ENCODE results near the gene EGLN3.
"Not testable (repeated sequence)": the region's sequence is repeated elsewhere in the genome, so short reads cannot be mapped to it uniquely, and the experiment has no call there.

The EGLN3 gene

GRCh38 chr14:33987565-33988080 lies 36.7 kb upstream of the EGLN3 start:
- no peak overlapping the region for H3K4me3 ChIP-seq
- TF ChIP-seq FOXP2 (optimal IDR thresholded peaks at IDR 0.05; ENCODE audit: control extremely low read depth, extremely low read length, insufficient read depth) (no peak), EZH2 (IDR thresholded peaks at IDR 0.05) (no peak), POLR2AphosphoS5 (IDR thresholded peaks at IDR 0.05; ENCODE audit: borderline replicate concordance, low read depth, low read length) (no peak)
- H3K9me3 ChIP-seq (ENCODE audit: low read depth, low read length) = no peaks in the 10 kb centered on the region
- H3K27ac ChIP-seq = no peak overlapping the region
- no peaks in the 10 kb centered on the region for H3K36me3 ChIP-seq (ENCODE audit: insufficient read depth, low read length)
- DNase-seq (ENCODE audit: low read depth, low spot score) = no peak
- H3K9ac ChIP-seq (ENCODE audit: insufficient read length) = no peak overlapping the region

GRCh38 chr14:33986804-33987203 lies 35.9 kb upstream of the EGLN3 start:
- no peak for DNase-seq (ENCODE audit: low read depth, low spot score)
- TF ChIP-seq EZH2 (IDR thresholded peaks at IDR 0.05) (no peak), POLR2AphosphoS5 (IDR thresholded peaks at IDR 0.05; ENCODE audit: borderline replicate concordance, low read depth, low read length) (no peak), FOXP2 (optimal IDR thresholded peaks at IDR 0.05; ENCODE audit: control extremely low read depth, extremely low read length, insufficient read depth) (no peak)
- Histone ChIP-seq H3K9ac (ENCODE audit: insufficient read length) (no peak overlapping the region), H3K4me3 (no peak overlapping the region), H3K9me3 (ENCODE audit: low read depth, low read length) (no peaks in the 10 kb centered on the region), H3K36me3 (ENCODE audit: insufficient read depth, low read length) (no peaks in the 10 kb centered on the region), H3K27ac (no peak overlapping the region)

- Histone ChIP-seq H3K4me3 (no peak overlapping the region), H3K9ac (ENCODE audit: insufficient read length) (no peak overlapping the region), H3K9me3 (ENCODE audit: low read depth, low read length) (no peaks in the 10 kb centered on the region), H3K27ac (no peak overlapping the region), H3K36me3 (ENCODE audit: insufficient read depth, low read length) (no peaks in the 10 kb centered on the region)
- no peak for TF ChIP-seq FOXP2 (optimal IDR thresholded peaks at IDR 0.05; ENCODE audit: control extremely low read depth, extremely low read length, insufficient read depth)
- TF ChIP-seq POLR2AphosphoS5 (IDR thresholded peaks at IDR 0.05; ENCODE audit: borderline replicate concordance, low read depth, low read length) = no peak
- TF ChIP-seq EZH2 (IDR thresholded peaks at IDR 0.05) = no peak
- DNase-seq (ENCODE audit: low read depth, low spot score) = no peak
Measured at GRCh38 chr14:33985242-33985641, 34.4 kb upstream of the EGLN3 start.

GRCh38 chr14:33979613-33980276 lies 28.9 kb upstream of the EGLN3 start:
- no peak for DNase-seq (ENCODE audit: low read depth, low spot score)
- H3K27ac ChIP-seq = no peak overlapping the region
- no peak overlapping the region for H3K4me3 ChIP-seq
- no peaks in the 10 kb centered on the region for H3K9me3 ChIP-seq (ENCODE audit: low read depth, low read length)
- no peaks in the 10 kb centered on the region for H3K36me3 ChIP-seq (ENCODE audit: insufficient read depth, low read length)
- TF ChIP-seq EZH2 (IDR thresholded peaks at IDR 0.05) (no peak), POLR2AphosphoS5 (IDR thresholded peaks at IDR 0.05; ENCODE audit: borderline replicate concordance, low read depth, low read length) (no peak), FOXP2 (optimal IDR thresholded peaks at IDR 0.05; ENCODE audit: control extremely low read depth, extremely low read length, insufficient read depth) (no peak)
- no peak overlapping the region for H3K9ac ChIP-seq (ENCODE audit: insufficient read length)

- no peak for DNase-seq (ENCODE audit: low read depth, low spot score)
- no peak overlapping the region for H3K4me3 ChIP-seq
- TF ChIP-seq FOXP2 (optimal IDR thresholded peaks at IDR 0.05; ENCODE audit: control extremely low read depth, extremely low read length, insufficient read depth) (no peak), EZH2 (IDR thresholded peaks at IDR 0.05) (no peak), POLR2AphosphoS5 (IDR thresholded peaks at IDR 0.05; ENCODE audit: borderline replicate concordance, low read depth, low read length) (no peak)
- H3K36me3 ChIP-seq (ENCODE audit: insufficient read depth, low read length) = no peaks in the 10 kb centered on the region
- H3K27ac ChIP-seq = no peak overlapping the region
- no peak overlapping the region for H3K9ac ChIP-seq (ENCODE audit: insufficient read length)
- H3K9me3 ChIP-seq (ENCODE audit: low read depth, low read length) = no peaks in the 10 kb centered on the region
Measured at GRCh38 chr14:33978892-33979612, 28.2 kb upstream of the EGLN3 start.

- TF ChIP-seq FOXP2 (optimal IDR thresholded peaks at IDR 0.05; ENCODE audit: control extremely low read depth, extremely low read length, insufficient read depth) (no peak), POLR2AphosphoS5 (IDR thresholded peaks at IDR 0.05; ENCODE audit: borderline replicate concordance, low read depth, low read length) (no peak), EZH2 (IDR thresholded peaks at IDR 0.05) (no peak)
- no peak for DNase-seq (ENCODE audit: low read depth, low spot score)
- Histone ChIP-seq H3K36me3 (ENCODE audit: insufficient read depth, low read length) (no peaks in the 10 kb centered on the region), H3K4me3 (no peak overlapping the region), H3K27ac (no peak overlapping the region), H3K9me3 (ENCODE audit: low read depth, low read length) (no peaks in the 10 kb centered on the region), H3K9ac (ENCODE audit: insufficient read length) (no peak overlapping the region)
Measured at GRCh38 chr14:33972583-33973081, 21.8 kb upstream of the EGLN3 start.

- not testable (repeated sequence) for H3K9ac ChIP-seq (ENCODE audit: insufficient read length); H3K4me3 ChIP-seq; H3K36me3 ChIP-seq (ENCODE audit: insufficient read depth, low read length); H3K9me3 ChIP-seq (ENCODE audit: low read depth, low read length); DNase-seq (ENCODE audit: low read depth, low spot score); H3K27ac ChIP-seq
Measured at GRCh38 chr14:33969846-33970245, 19.0 kb upstream of the EGLN3 start.

GRCh38 chr14:33968722-33969121 lies 17.8 kb upstream of the EGLN3 start:
- H3K9me3 ChIP-seq (ENCODE audit: low read depth, low read length) = no peaks in the 10 kb centered on the region
- no peak overlapping the region for H3K9ac ChIP-seq (ENCODE audit: insufficient read length)
- H3K36me3 ChIP-seq (ENCODE audit: insufficient read depth, low read length) = no peaks in the 10 kb centered on the region
- H3K27ac ChIP-seq = no peak overlapping the region
- TF ChIP-seq POLR2AphosphoS5 (IDR thresholded peaks at IDR 0.05; ENCODE audit: borderline replicate concordance, low read depth, low read length) = no peak
- no peak for DNase-seq (ENCODE audit: low read depth, low spot score)
- no peak overlapping the region for H3K4me3 ChIP-seq

Measured in SK-N-MC (cell line).